Non-pigmented ciliary epithelial cell (primary cell): ENCODE data around the gene TRIP4.

Source experiments
- DNase-seq: peaks from one replicate; pipeline ENCODE4 v3.0.0-alpha.2; 2010; ENCODE audit warnings: low read depth

Gene TRIP4

DNA sequence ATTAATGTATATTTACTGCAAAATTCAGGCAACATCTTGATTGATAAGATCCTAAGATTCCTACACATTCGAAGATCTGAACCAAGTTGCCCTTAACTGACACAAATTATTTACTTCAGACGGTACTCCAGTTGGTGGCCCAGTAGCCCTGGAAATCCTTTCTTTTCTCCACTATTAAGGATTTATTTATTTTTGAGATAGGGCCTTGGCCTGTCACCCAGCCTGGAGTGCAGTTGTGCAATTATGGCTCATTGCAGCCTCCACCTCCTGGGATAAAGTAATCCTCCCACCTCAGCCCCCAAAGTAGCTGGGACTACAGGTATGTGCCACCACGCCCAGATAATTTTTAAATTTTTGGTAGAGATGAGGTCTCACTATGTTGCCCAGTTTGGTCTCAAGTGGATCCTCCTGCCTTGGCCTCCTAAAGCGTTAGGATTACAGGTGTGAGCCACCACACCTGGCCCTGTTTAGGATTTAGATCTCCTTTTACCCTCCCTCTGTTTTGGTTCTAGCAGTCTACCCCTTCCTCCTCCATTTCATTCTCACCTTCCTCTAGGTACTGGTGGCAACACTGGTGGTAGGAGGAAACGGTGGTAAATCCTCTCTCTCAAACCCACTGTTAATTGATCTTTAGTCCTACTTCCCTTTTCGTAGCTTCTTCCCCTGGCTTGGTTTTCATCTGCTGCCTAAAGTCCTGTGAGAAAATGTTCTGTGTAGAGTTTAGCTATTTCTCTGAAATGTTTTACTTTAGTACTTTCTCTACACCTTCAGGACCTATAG, 60.1 kb downstream of the TRIP4 start:
- no peak for DNase-seq

DNA sequence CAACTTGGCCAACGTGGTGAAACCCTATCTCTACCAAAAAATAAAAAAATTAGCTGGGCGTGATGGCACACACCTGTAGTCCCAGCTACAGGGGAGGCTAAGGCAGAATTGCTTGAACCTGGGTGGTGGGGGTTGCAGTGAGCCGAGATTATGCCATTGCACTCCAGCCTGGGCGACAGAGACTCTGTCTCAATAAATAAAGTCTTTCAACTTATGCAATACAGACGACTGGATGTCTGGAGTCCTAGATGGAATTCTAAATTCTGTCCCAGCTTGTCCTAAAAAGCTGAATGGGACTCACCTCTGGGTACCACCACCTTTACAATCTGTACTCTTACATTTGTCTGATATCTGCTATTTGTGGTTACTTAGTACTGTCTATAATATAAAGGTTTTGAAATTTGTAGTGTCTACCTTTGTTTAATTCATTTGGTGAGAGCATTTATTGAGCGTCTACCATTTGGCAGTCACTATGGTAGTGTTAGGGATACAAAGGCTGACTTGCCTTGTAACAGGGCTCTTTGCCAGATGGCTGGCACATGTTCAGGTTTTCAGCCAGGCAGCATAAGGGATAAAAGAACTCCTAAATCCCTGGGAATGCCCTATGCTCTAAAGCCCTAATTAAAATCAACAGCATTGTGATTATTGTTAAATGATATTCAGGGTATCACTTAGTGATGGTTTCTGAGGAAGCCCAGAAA, 65.5 kb downstream of the TRIP4 start:
- DNase-seq: no peak

DNA sequence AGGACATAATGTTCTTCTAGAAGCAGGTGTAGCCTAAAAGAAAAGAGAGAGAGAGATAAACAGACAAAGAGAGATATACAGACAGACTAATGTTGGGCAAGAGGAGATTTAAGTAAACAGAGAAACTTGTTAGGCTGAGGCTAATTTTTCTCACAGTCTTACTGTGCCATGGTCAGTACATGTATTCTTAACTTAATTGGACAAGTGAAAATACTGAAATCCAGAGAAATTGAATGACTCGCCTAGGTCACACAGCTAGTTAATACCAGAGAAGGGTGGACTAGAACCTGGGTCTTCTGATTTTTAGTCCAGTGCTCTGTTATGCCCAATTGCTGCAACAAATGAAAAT, 66.0 kb downstream of the TRIP4 start:
- DNase-seq: no peak

DNA sequence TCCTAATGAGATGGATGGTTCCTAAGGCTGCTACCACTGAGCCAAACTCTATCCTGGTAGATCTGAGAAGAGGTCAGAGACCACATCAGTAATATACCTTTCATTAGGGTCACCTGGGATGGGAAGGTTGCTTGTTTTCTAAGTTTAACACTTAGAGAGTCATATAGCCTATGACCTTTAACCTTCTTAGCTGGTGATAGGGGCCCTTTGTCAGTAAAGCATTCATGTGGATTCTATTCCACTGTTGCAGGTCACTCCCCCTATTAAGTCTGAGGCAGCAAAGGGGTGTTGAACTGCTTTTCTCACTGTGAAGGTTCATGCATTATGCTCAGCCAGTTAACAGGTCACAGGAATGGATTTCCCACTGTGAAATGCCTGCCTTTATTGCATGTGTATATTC, 66.6 kb downstream of the TRIP4 start:
- no peak for DNase-seq

DNA sequence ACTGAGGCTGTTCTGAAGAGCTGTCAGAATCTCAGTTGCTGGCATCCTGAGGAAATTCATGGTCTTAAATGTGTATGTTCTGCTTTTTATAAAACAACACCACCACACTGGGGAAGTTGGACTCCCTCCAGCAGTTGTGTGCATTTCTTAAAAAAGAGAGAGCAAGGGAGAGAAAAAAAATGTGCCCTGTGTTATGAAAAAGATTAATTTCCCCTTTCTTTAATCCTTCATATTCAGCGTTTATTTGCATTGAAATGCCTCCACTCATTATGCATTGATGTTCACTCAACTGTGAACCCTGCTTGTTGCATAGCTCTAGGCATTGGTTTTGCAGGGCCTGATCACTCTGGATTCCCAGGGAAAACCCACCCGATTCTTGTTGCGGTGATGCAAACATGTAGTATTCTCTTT, 68.3 kb downstream of the TRIP4 start:
- no peak for DNase-seq

DNA sequence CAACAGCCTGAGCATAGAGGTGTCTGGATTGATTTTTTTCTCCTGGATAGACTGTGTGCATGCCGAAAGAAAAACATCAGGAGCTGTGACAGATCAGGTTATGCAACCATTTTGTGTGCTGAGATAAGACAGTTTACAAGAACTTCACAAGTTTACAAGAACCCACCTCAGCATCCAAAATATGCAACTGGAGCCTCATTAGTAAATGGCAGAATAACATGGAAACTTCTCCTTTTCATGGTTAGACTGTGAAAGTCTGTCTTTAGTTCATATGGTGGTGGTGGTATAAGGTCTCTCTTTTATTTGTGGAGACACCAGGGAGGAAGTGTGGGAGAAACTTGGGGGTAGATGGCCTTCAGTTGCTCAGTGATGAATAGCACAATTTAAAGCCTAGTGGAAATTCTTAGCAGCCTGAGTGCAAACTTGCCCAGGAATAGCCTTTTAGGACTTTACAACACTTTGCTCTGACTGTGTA, 69.0 kb downstream of the TRIP4 start:
- no peak for DNase-seq

DNA sequence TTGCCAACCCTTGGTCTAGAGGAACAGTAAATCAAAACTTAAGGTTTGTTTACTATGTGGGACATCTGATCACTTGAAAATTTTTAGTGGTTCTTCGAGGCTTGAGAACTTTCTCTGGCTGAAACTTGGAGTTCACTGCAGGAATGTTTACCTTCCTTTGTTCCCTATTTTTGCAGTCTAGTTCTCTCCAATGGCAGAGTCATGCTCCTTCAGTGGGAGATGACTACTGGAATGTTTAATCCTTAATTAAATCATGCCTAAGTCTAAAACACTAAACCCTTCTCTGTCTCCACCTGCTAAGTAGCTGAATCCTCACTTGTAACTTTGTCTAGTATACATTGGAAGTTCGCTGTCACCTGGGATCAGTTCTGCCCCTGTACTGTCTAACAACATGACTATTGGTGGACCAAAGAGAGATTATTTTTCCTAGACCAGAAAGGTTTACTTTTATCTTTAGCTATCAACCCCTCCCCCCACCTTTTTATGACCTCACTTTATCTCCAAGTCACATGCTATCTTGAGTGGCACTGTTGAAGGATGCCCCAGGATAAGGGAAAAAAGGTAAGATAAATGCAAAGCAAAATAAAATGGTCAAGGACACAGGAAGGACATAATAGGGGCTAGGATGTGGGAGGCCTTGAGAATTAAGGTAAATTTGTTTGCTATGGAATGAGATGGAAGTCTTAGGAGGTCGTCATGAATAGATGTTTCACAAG, 71.6 kb downstream of the TRIP4 start:
- DNase-seq: no peak

DNA sequence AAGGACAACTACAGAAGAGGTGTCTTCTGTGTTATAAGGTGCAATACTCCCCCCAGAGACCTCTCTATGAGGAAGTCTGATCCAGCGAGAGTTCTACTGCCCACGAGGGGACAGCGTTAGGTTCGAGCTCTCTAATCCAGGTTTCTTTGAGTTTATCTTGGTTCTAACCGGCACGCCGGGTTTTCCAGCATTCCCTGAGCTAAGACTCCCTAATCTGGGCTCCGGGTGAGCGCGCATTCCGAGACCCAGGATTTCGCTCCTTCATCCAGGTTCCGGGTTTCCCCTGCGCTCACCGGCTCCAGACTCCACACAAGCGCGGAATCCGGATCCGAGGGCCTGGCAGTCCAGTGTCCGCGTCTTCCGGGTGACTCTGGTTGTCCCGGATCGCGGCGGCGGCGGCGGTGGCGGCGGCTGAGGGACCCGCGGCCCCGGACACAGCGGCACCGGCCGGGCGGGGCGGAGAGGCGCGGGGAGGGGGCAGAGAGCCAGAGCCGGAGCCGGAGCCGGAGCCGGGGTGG, 72.6 kb downstream of the TRIP4 start, which contains the start of gene ZNF609:
Gene ZNF609, plus strand, starts transcription at position 373 of the 518 bp plus-strand sequence. CDS start 38,842 bp downstream, outside the sequence.
- peak; percentile 83 for DNase-seq

DNA sequence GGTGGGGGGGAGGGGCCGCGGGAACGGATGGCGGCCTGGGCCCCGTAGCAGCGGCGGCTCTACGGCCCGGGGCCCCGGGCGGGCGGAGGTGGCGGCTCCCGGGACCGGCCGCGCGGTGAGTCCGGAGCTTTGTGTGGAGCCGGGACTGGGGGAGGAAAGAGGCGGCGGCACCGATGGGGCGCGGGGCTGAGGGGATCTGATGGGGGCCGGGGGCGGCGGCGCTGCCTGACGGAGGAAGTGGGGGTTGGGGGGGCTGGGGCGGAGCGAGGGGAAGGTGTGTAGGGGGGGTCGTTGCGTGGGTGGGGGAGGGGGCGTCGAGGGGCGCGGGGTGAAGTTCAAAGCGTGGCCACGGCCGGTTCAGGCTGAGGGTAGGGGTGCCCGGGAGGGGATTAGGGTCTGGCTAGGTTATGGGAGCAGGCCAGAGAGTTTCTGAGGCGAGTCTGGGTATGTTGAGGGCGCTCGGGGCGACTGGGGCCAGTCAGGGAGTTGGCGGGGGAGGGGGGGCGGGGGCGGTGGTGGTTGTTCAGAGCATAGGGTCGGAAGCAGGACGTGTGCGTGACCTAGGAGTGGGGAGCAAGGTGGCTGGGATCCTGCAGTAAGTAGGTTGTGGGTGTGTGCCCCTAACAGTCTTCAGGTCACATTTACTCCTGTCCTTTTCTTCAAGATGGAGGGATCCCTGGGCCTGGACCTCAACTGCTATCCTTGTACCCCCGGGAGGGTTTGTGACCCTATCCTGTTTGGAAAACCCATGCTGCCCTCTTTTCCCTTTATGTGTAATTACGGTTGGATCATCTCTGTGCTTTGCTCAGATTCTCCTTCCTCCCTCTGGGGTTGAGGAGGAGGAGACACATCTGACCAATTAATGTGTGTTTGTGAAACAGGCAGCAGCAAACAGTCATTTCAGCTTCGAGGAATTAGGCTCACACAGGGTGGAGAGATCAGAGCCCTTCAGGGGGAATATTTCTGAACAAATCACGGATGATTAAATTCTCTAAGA, 73.4 kb downstream of the TRIP4 start:
- DNase-seq: peak; percentile 30

DNA sequence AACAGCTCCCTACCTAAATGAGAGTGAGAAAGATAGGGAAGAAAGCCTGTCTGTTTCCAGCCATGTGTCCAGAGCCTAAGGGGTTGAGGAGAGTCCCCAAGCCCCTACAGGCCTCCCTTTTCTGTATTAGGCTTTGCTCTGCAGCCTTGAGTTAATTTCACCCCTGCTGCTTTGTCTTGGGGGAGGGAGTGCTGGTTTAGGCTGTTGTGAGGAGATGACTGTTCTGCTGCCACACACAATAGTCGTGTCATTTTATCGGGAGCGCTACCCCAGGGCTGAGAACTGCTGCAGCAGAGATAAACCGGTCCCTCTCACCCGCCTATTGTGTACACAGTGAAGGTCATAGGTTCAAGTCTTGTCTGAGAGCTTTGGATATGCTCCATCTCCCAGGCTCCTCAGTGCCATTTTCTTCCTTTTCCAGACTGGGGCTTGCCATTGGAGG, 74.1 kb downstream of the TRIP4 start:
- DNase-seq: no peak

DNA sequence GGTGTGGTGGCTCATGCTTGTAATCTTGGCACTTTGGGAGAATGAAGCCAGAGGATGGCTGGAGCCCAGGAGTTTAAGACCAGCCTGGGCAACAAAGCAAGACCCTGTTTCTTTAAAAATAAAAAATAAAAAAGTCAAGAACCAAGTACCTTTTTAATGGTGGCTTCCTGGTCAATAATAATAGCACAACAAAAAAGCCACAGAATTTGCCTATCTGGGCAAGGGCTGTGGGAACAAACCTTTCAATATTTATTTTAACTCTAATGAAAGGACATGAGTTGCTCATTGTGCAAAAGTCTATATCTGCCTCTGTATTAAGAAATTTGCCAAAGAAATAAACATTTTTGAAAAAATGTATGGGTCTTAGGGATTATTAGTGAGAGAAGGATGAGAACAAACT, 74.9 kb downstream of the TRIP4 start:
- no peak for DNase-seq

DNA sequence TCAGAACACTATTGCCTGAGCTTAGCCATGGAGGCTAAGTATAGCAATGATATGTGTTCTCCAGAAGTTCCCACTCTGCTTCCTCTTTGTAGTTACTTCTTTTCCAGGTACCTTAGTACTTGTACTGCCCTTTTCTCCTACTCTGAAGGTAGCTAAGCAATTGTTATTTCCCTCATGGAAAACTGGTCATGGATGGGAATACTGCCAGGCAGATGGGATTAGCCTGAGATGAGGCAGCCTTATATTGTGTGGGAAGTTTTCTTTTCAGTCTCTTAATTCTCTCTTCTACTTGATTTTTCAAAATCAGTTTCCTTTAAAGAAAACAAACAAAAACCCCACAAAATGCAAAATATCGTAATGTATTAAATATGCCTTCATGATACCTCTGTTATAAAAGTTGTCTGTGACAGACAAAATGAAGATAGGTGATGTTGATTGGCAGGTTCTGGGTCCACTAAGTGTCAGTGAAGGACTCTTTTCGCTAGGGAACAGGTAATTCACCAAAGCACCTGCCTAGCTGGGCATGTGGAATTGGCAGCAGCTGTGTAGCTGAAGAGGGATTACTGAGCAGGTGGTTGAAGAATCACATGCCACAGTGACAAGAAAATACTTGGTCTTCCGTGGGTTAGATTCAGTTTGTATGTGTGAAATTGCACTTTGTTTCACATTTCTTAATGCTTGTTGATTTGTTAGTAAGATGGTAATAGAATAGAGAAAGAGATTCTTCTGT, 76.8 kb downstream of the TRIP4 start:
- no peak for DNase-seq

DNA sequence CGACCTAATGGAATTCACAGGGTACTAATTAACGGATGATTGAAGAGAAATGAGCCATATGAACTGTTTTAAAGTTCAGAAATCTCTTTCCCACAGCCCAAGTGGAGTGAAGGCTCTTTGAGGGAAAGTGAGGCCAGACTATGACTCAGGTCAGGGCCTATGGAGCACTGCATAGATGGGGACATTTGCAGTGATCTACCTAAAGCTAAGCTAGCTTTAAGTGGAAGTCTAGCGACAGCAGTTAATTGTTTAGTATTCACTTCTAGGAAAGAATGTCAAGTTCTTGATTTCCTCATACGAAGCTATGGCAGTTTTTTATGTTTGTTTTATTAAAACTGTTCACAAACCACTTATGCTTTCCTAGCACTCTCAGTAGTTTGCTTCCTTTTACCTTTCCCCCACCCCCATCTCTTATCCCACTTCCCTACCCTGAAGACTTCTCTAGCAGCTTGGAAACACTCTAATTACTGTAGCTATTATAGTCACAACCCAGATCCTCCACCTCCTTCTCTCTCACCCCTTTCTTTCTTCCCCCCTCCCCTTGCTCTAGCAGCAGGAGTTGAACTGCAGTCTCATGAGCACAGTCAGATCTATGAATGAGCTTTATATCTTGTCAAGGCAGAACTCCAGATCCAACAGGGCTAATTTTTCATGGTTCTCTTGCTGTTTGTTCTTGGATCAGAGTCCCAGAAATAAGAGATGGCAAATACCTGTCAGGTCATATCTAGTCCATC, 78.9 kb downstream of the TRIP4 start:
- DNase-seq: no peak

DNA sequence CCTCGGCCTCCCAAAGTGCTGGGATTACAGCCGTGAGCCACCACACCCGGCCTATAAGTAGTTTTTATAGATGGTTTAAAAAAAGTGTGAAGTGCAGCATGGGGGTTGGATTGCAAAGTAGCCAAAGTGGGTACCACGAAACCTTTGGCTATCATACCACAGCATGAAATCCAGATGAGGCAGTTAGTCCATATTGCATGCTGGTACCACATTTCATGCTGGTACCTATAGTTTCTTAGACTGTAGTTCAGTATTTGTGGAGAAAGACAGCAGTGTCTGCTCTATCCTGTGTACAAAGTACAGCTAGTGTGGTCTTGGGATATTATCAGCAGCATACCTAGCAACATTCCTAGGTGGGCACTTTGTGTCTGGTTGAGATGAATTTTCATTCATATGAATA, 84.5 kb downstream of the TRIP4 start:
- no peak for DNase-seq

DNA sequence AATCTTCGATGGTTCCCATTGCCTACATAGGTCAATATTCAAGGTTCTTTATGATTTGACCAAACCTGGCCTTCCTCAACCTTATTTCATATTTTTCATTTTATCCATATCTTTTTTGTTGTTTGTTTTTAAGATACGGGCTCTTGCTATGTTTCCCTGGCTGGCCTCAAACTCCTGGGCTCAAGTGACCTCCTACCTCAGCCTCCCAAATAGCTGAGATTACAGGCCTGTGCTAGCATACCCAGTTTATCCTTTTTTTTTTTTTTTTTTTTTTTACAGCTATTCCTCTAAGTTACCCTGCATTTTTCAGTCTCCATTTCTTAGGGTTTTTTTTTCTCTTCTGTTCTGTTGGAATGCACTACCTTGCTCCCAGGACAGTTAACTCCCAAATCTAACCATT, 87.2 kb downstream of the TRIP4 start:
- no peak for DNase-seq

DNA sequence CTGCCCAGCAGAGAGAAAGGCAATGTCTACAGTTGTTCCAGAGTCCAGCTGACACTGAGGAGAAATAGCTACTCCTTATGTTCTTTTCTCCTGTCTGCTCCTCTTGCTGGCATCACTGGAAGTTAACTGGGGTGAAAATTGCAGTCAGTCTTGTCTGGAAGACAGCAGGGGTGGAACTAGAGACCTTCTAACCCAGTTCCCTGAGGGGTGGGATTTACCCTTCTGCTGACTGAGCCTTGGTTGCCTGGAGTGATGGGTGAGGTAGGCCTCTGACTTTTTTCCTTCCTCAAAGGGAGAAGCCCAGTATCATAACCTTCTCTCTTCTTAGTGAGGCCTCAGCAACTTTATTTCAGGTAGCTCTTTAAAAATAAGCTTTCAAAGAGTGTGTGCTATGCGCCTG, 88.9 kb downstream of the TRIP4 start:
- no peak for DNase-seq

DNA sequence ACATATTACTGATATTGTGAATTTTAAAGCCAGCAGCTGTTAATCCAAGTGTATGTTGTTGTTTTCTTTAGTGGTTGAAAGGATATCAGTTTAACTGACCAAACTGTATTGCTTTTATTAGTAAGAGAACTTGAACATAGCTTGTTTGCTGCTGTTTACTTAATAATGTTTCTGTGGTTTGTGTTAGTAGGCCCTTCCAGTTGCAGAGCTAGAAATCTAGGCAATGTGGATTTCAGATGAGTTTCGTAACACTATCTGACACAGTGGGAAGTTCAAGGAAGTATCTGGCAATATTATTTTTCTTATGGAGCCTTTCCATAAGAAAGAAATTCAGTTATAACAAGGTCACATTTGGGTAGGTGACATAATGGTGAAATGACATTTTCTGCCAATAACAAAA, 91.2 kb downstream of the TRIP4 start:
- no peak for DNase-seq

DNA sequence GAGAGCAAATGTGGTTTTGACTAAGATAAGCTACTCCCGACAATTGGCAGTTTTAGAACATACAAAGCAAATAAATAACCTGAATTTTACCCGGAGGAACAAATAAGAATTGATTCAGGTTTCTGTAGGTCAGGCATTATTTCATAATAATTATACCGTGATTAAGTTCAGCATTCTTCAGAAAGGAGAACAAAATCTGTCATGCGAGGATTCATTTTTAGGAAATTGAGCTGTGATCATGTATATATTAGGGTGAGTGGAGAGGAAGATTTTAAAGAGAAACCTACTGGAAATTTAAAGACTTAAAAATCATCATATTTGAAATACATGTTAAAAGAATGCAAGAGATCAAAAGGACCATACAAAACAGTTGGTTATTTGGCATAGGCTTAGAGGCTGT, 93.3 kb downstream of the TRIP4 start:
- no peak for DNase-seq

DNA sequence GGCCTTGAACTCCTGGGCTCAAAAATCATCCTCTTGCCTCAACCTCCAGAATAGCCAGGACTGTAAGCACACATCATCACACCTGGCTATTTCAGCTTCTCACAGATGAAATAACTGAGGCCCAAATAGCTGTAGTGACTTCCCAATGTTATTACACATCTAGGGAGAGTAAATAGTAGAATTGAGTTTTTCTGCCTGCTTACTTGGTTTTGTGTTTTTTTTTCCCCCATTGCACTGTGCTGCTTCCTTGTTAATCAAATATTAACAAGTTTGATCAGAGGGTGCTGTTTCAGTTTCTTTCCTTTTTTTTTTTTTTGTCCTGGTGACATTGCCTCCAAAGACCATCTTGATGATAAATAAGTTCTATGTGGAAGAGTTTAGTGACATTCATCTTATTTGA, 96.1 kb downstream of the TRIP4 start:
- DNase-seq: no peak

DNA sequence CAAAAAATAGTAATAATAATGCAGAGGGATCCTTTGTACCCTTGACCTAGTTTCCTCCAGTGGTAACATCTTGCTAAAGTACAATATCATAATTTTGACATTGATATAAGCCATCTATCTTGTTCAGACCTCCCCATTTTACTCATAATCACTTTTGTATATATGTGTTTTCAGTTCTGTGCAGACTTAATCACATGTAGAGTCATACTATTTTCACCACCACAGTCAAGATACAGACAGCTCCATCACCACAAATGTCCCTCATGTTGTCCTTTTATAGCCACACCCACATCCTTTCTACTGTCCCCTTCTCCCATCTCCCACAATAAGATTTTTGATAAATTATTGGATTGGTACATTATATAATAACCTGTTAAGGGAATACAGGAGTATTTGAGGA, 98.2 kb downstream of the TRIP4 start:
- no peak for DNase-seq
